Activated gamma-delta T cell treated with Interleukin-2 at 50 U/mL for 16 hours (primary cell): ENCODE results near the gene SURF4.
A peak's percentile ranks its signal among the peaks of the same experiment; 100 is the strongest.
"Not testable (repeated sequence)": the region's sequence is repeated elsewhere in the genome, so short reads cannot be mapped to it uniquely, and the experiment has no call there.

ENCODE experiments used
- DNase-seq: peaks from one replicate; pipeline ENCODE4 v3.0.0-alpha.2; 2020

Gene SURF4

GRCh38 chr9:133349965-133350616 lies 25.8 kb downstream of the SURF4 start:
- no peak for DNase-seq

GRCh38 chr9:133348718-133349573 lies 26.9 kb downstream of the SURF4 start:
- DNase-seq: no peak

- peak; percentile 91 for DNase-seq
Measured at GRCh38 chr9:133347985-133348717, 27.7 kb downstream of the SURF4 start, which contains the start of the genes MED22 and RPL7A. TSS of gene MED22 (minus strand) at chr9:133348131. CDS start at chr9:133346662, 1,469 bp downstream. TSS of gene RPL7A (plus strand) at chr9:133348218. CDS start at chr9:133348244, 26 bp downstream.

GRCh38 chr9:133347515-133347984 lies 28.3 kb downstream of the SURF4 start:
- no peak for DNase-seq

GRCh38 chr9:133346021-133346785 lies 29.7 kb downstream of the SURF4 start:
- no peak for DNase-seq

GRCh38 chr9:133345596-133345995 lies 30.3 kb downstream of the SURF4 start:
- DNase-seq: no peak

GRCh38 chr9:133344979-133345378 lies 30.9 kb downstream of the SURF4 start:
- no peak for DNase-seq

GRCh38 chr9:133344071-133344470 lies 31.8 kb downstream of the SURF4 start:
- no peak for DNase-seq

GRCh38 chr9:133342570-133342969 lies 33.3 kb downstream of the SURF4 start:
- DNase-seq: no peak

- no peak for DNase-seq
Measured at GRCh38 chr9:133342069-133342406, 33.8 kb downstream of the SURF4 start.

- no peak for DNase-seq
Measured at GRCh38 chr9:133341369-133342068, 34.3 kb downstream of the SURF4 start.

- DNase-seq: no peak
Measured at GRCh38 chr9:133340916-133341315, 34.9 kb downstream of the SURF4 start.

GRCh38 chr9:133340256-133340655 lies 35.6 kb downstream of the SURF4 start:
- no peak for DNase-seq

- DNase-seq: no peak
Measured at GRCh38 chr9:133339641-133340040, 36.2 kb downstream of the SURF4 start.

GRCh38 chr9:133335924-133336811 lies 39.7 kb downstream of the SURF4 start, which contains the start of gene SURF6:
TSS of gene SURF6 (minus strand) at chr9:133336188. CDS start at chr9:133336132, 56 bp downstream.
- peak; percentile 91 for DNase-seq

GRCh38 chr9:133334888-133335287 lies 41.0 kb downstream of the SURF4 start:
- not testable (repeated sequence) for DNase-seq

GRCh38 chr9:133334161-133334560 lies 41.7 kb downstream of the SURF4 start:
- no peak for DNase-seq

- no peak for DNase-seq
Measured at GRCh38 chr9:133333566-133333965, 42.3 kb downstream of the SURF4 start.

GRCh38 chr9:133333011-133333410 lies 42.8 kb downstream of the SURF4 start:
- no peak for DNase-seq

- no peak for DNase-seq
Measured at GRCh38 chr9:133332381-133332730, 43.5 kb downstream of the SURF4 start.
